HL-60 (cell line): ENCODE data around the gene PLCH2.

Experiments used
- DNase-seq, 2 experiments: peaks; one replicate each; pipeline ENCODE4 v3.0.0-alpha.2; 2010 to 2020; ENCODE audit warnings: low read depth in 1 of 2, low spot score in 1 of 2
- H3K27ac ChIP-seq: fragments of 250-450 bp; sonication (Bioruptor Pico); replicated peaks from 2 replicates; pipeline ENCODE4 v1.5.1; 2020; ENCODE audit warnings: mild to moderate bottlenecking, moderate library complexity
- H3K27me3 ChIP-seq: fragments of 250-450 bp; sonication (Bioruptor Pico); 2 replicates; pipeline ENCODE4 v1.5.1; 2021; ENCODE audit warnings: mild to moderate bottlenecking, moderate library complexity; ENCODE audit not compliant: insufficient read depth, poor library complexity, severe bottlenecking
- H3K4me3 ChIP-seq: replicated peaks from 2 replicates; pipeline ENCODE4 v1.5.1; 2011; ENCODE audit warnings: mild to moderate bottlenecking, control low read depth, low read length; ENCODE audit not compliant: insufficient read depth
- CTCF ChIP-seq: IDR thresholded peaks from one replicate; pipeline ENCODE4 v1.5.1; 2011; ENCODE audit warnings: low read length, control low read depth, inconsistent platforms; ENCODE audit not compliant: insufficient read depth
- GABPA ChIP-seq: IDR thresholded peaks from 2 replicates; pipeline ENCODE4 v1.6.1; 2012; ENCODE audit warnings: low read depth
- POLR2AphosphoS5 ChIP-seq: IDR thresholded peaks from 2 replicates; pipeline ENCODE4 v1.6.1; 2012; ENCODE audit warnings: low read depth
- REST ChIP-seq: IDR thresholded peaks from 2 replicates; pipeline ENCODE4 v1.6.1; 2012; ENCODE audit warnings: low read depth; ENCODE audit not compliant: insufficient replicate concordance
- SPI1 ChIP-seq: IDR thresholded peaks from 2 replicates; pipeline ENCODE4 v1.6.1; 2012; ENCODE audit warnings: low read depth, mild to moderate bottlenecking, borderline replicate concordance

The PLCH2 gene

GRCh38 chr1:2520206-2520605 is 44.1 kb downstream of the PLCH2 start:
- TF ChIP-seq REST (no peak), GABPA (no peak)
- no peak for DNase-seq
- no peak overlapping the region for H3K27ac ChIP-seq

GRCh38 chr1:2520806-2521205 is 44.7 kb downstream of the PLCH2 start:
- no peak overlapping the region for H3K27ac ChIP-seq
- no peak for DNase-seq
- H3K4me3 ChIP-seq, result no peak overlapping the region
- TF ChIP-seq SPI1 (no peak), GABPA (no peak), REST (no peak), POLR2AphosphoS5 (no peak), CTCF (no peak)
- no peaks in the 10 kb centered on the region for H3K27me3 ChIP-seq

More at GRCh38 chr1:2520206-2520605, 44.1 kb downstream of the PLCH2 start:
- Histone ChIP-seq H3K4me3 (no peak overlapping the region), H3K27me3 (no peaks in the 10 kb centered on the region)

- H3K27me3 ChIP-seq, result peaks cover 4% of the 10 kb centered on the region
- no peak for TF ChIP-seq GABPA
- no peak for TF ChIP-seq CTCF
- no peak for TF ChIP-seq SPI1
- no peak for TF ChIP-seq REST
- TF ChIP-seq POLR2AphosphoS5, result no peak
- H3K27ac ChIP-seq, result no peak overlapping the region
- no peak for DNase-seq
- H3K4me3 ChIP-seq, result no peak overlapping the region
Observed at GRCh38 chr1:2522230-2522629, 46.1 kb downstream of the PLCH2 start.
